Fibroblast of skin of scalp (primary cell): ENCODE data around the gene PPM1H.
A peak's percentile ranks its signal among the peaks of the same experiment; 100 is the strongest.
"Not testable (repeated sequence)": the region's sequence is repeated elsewhere in the genome, so short reads cannot be mapped to it uniquely, and the experiment has no call there.

Experiments
- DNase-seq: peaks from one replicate; pipeline ENCODE4 v3.0.0-alpha.2; 2013

PPM1H gene

GRCh38 chr12:62834406-62834805, 100.5 kb downstream of the PPM1H start:
- DNase-seq: no peak

- no peak for DNase-seq
Measured at GRCh38 chr12:62833634-62834033, 101.3 kb downstream of the PPM1H start.

GRCh38 chr12:62832558-62832957, 102.4 kb downstream of the PPM1H start:
- DNase-seq: no peak

GRCh38 chr12:62832027-62832426, 102.9 kb downstream of the PPM1H start:
- no peak for DNase-seq

- no peak for DNase-seq
Measured at GRCh38 chr12:62827855-62828254, 107.1 kb downstream of the PPM1H start.

GRCh38 chr12:62827042-62827441, 107.9 kb downstream of the PPM1H start:
- no peak for DNase-seq

GRCh38 chr12:62817556-62818271, 117.2 kb downstream of the PPM1H start:
- DNase-seq: peak; percentile 48

GRCh38 chr12:62814243-62814642, 120.7 kb downstream of the PPM1H start:
- DNase-seq: no peak

GRCh38 chr12:62813031-62813829, 121.7 kb downstream of the PPM1H start:
- DNase-seq: peak; percentile 76

- not testable (repeated sequence) for DNase-seq
Measured at GRCh38 chr12:62811481-62811880, 123.5 kb downstream of the PPM1H start.

GRCh38 chr12:62808166-62808879, 126.6 kb downstream of the PPM1H start:
- DNase-seq: no peak

GRCh38 chr12:62806893-62807292, 128.1 kb downstream of the PPM1H start:
- DNase-seq: no peak

- DNase-seq: no peak
Measured at GRCh38 chr12:62806244-62806836, 128.6 kb downstream of the PPM1H start.

- DNase-seq: no peak
Measured at GRCh38 chr12:62805517-62805916, 129.4 kb downstream of the PPM1H start.

GRCh38 chr12:62803756-62804155, 131.2 kb downstream of the PPM1H start:
- no peak for DNase-seq

- peak; percentile 52 for DNase-seq
Measured at GRCh38 chr12:62802984-62803383, 132.0 kb downstream of the PPM1H start.

GRCh38 chr12:62802321-62802720, 132.6 kb downstream of the PPM1H start:
- no peak for DNase-seq

GRCh38 chr12:62801796-62802195, 133.2 kb downstream of the PPM1H start:
- DNase-seq: no peak

- no peak for DNase-seq
Measured at GRCh38 chr12:62800707-62801400, 134.1 kb downstream of the PPM1H start.

GRCh38 chr12:62799766-62800406, 135.1 kb downstream of the PPM1H start:
- DNase-seq: no peak

GRCh38 chr12:62799126-62799736, 135.7 kb downstream of the PPM1H start:
- DNase-seq: peak; percentile 78
